Large intestine (tissue), 3 donors: ENCODE measurements around the gene ID3. TPM values are rescaled to one million over a fixed set of nuclear protein-coding genes. Genes with fewer than 3 reads are reported as not detected.

Experiments
- DNase-seq, 2 donors: peaks; one replicate each; pipeline versions ENCODE4 v3.0.0 to v3.0.0-alpha.2; 2013
- H3K27ac ChIP-seq: one replicate; pipeline ENCODE4 v1.5.1; 2013; ENCODE audit warnings: low read length
- H3K27me3 ChIP-seq: 2 replicates; pipeline ENCODE4 v1.6.1; 2013; ENCODE audit warnings: low read length; ENCODE audit not compliant: control insufficient read depth, insufficient read depth
- H3K36me3 ChIP-seq: 2 replicates; pipeline ENCODE4 v1.6.1; 2013; ENCODE audit warnings: low read length; ENCODE audit not compliant: control insufficient read depth, insufficient read depth
- H3K4me1 ChIP-seq: one replicate; pipeline ENCODE4 v1.6.1; 2013; ENCODE audit warnings: low read length; ENCODE audit not compliant: control insufficient read depth, insufficient read depth
- H3K4me3 ChIP-seq: one replicate; pipeline ENCODE4 v1.5.1; 2013; ENCODE audit warnings: low read length
- H3K9me3 ChIP-seq: one replicate; pipeline ENCODE4 v1.6.1; 2013; ENCODE audit warnings: mild to moderate bottlenecking, low read depth, low read length, moderate library complexity; ENCODE audit not compliant: control insufficient read depth
- WGBS: methylation state at CpG from one replicate; pipeline ENCODE4 v1.1.5; 2013; ENCODE audit warnings: low lambda C conversion rate; ENCODE audit not compliant: insufficient coverage; 5-methylcytosine and 5-hydroxymethylcytosine counted together
- polyA plus RNA-seq: library from polyadenylated mRNA; unstranded; fragments of 120-200 nt; gene quantifications from one replicate; pipeline ENCODE4 v1.2.1, GENCODE V29; 2013

Gene ID3
- polyA plus RNA-seq, 1 donor, result 120 TPM

DNA sequence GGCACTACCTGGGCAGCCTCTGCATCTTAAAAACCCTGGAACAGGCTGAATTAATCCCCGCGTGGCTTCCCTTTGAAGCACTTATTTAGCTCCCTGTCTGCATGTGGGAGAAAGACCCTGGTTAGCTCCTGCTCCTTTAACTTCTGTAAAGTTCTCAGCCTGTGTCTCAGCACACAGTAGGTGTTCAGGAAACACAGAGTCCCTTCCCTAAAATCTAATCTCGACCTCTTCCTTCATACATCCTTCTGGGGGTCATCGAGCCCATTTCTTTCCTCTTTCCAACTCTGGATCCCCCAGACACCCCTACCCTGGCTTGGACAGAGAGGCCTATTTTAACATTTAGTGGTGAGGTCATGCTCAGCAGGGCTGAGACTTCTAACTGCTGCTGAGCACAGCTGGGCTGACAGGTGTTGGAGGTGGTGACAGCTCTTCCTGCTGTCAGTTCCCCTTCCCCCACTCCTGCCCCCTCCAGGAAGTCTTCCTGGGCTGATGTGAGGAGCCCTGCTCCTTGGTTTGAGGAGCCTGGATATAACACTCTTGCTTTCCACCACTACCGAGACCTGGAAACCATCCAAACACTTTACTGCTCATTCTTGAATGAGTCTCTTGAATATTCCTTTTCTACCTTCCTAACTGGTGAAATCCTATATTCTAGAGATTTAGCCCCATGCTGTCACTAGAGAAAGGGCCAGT is 33.6 kb downstream of the ID3 start:
- H3K4me1 ChIP-seq, result peaks cover 69% of the 10 kb centered on the region
- no peak overlapping the region for H3K4me3 ChIP-seq
- no peaks in the 10 kb centered on the region for H3K27me3 ChIP-seq
- no CpG with 5 or more reads among the region's 5 CpGs for WGBS
- DNase-seq, result peak in 1 of 2 donors; percentile 46
- H3K36me3 ChIP-seq, result peaks cover 3% of the 10 kb centered on the region
- peak overlapping the region; percentile 65 for H3K27ac ChIP-seq
- no peaks in the 10 kb centered on the region for H3K9me3 ChIP-seq

DNA sequence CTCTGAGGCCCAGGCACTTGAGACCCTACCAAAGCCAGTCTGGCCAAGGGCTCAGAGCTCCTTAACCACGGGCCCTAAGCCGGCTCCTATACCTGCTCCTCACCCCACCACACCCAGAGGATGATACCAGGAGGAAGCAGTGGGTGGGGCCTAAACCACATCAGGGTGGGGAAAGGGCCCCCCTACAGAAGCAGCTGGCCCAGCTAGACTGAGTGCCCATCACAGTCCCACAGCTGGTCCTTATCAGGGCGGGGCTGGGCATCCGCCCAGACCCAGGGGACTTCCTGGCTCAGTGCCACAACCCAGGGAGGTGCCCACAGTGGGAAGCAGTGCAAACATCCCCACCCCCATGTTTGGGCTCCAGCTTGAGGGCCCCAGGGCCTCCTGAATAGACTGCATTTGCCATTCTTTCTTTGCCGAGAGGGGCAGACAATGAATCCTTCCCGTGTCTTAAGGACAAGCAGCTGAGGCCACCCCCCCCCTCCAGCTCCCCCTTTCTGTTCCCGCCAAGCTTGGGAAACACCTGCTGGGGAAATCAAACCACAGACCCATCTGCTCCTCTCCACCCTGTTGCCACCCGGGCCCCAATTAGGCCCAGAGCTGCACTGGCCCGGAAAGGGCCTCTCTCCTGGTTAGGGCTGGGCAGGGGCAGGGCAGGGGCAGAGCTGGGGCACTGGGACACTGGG is 34.4 kb downstream of the ID3 start:
- H3K4me1 ChIP-seq, result peaks cover 62% of the 10 kb centered on the region
- no CpG with 5 or more reads among the region's 9 CpGs for WGBS

DNA sequence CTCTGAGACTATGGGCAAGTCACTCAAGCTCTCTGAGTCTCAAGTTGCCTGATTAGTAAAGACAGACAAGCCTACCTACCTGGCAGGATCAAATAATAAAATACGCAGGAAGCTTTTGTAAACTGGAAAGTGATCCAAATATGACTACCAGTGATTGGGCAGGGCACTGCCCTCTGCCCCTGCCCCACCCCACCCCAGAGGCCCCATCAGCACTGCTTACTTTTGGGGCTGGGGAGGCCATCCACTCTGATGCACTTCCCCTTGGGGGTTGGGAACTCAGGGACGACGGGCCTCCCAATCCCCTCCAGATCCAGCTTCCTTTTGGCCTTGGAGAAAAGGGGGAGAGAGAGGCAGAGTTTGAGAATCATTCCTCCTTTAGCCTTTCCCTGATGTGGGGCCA is 35.1 kb downstream of the ID3 start:
- Histone ChIP-seq H3K9me3 (no peaks in the 10 kb centered on the region), H3K36me3 (peaks cover 3% of the 10 kb centered on the region), H3K27me3 (no peaks in the 10 kb centered on the region), H3K4me3 (no peak overlapping the region), H3K4me1 (peaks cover 55% of the 10 kb centered on the region), H3K27ac (peak overlapping the region; percentile 65)
- peak in 1 of 2 donors; percentile 53 for DNase-seq
- WGBS, result no CpG with 5 or more reads among the region's 3 CpGs

More for the DNA sequence above, 34.4 kb downstream of the ID3 start:
- Histone ChIP-seq H3K36me3 (peaks cover 3% of the 10 kb centered on the region), H3K9me3 (no peaks in the 10 kb centered on the region), H3K27me3 (no peaks in the 10 kb centered on the region), H3K4me3 (no peak overlapping the region), H3K27ac (peak overlapping the region; percentile 65)
- peak; percentile 53 to 77 for DNase-seq

DNA sequence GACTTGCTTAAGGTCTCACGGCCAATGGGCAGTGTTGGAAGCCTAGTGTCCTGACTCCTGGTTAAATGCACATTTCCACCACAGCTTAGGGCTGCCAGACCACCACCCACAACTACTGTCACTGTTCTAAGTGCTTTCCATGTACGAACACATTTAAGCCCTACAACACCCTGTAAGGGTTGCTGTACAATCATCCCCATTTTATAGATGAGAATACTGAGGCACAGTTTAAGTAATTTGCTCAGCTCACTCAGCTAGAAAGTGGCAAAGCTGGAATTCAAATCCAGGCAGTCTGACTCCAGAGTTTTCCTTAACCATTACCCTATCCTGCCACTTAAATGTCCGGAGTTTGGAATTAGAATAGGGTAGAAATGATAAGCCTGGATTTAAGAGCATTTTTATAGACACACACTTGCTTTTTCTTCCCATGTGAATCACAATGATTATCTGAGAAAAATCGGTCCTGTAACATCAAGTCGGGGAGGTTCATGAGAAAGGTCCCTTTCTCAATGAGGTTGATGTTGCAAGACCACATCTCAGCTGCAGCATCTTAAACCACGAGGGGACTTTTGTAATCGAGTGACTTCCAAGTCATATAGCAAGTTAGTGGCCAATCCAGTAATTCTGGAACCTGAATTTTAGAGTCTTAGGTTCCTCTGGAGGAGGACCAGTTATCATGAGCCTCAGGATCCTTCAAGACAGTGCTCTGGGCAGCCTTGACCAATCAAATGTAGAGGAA is 36.9 kb downstream of the ID3 start:
- H3K27ac ChIP-seq, result no peak overlapping the region
- H3K4me1 ChIP-seq, result peaks cover 38% of the 10 kb centered on the region
- H3K27me3 ChIP-seq, result no peaks in the 10 kb centered on the region
- H3K4me3 ChIP-seq, result no peak overlapping the region
- H3K36me3 ChIP-seq, result peaks cover 10% of the 10 kb centered on the region
- WGBS, result 96% methylated on average over 3 of the region's 7 CpGs
- no peak for DNase-seq
- H3K9me3 ChIP-seq, result no peaks in the 10 kb centered on the region

DNA sequence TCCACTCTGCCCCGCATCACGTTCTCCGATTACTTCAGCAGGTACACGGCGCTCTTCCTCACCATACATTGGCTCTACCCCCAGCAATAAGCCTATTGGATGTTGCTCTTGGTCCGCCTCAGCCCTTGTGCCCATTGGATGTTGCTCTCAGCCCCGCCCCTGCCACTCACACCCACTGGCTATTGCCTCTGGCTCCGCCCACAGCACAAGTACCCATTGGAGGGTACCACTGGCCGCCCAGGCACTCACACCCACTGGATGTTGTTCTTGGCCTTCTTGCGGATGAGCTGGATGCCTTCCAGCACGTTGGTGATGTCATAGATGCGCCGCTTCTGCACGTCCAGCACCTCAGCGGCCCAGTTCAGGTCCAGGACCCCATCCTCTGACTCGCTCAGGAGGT is 37.7 kb downstream of the ID3 start:
- H3K27ac ChIP-seq, result no peak overlapping the region
- no peak for DNase-seq
- no peak overlapping the region for H3K4me3 ChIP-seq
- WGBS, result no CpG with 5 or more reads among the region's 16 CpGs
- H3K27me3 ChIP-seq, result no peaks in the 10 kb centered on the region
- H3K36me3 ChIP-seq, result peaks cover 10% of the 10 kb centered on the region
- no peaks in the 10 kb centered on the region for H3K9me3 ChIP-seq
- H3K4me1 ChIP-seq, result peaks cover 29% of the 10 kb centered on the region

DNA sequence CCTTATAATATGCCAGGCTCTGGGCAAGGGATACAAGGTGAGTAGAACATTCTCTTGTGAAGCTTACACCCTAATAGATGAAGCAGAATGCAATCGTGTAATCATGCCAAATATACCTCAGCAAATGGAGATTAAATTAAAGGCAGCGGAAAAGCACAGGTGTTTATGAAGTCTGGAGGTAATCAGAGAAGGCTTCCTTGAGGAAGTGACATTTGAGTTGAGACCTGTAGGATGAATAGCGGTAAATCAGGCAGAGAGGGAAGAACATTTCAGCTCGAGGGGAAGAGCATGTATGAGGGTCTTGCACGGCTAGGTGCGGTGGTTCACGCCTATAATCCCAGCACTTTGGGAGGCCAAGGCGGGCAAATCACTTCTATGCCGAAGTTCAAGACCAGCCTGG is 41.7 kb downstream of the ID3 start:
- Histone ChIP-seq H3K27me3 (no peaks in the 10 kb centered on the region), H3K4me1 (no peaks in the 10 kb centered on the region), H3K27ac (no peak overlapping the region), H3K36me3 (peaks cover 16% of the 10 kb centered on the region), H3K9me3 (no peaks in the 10 kb centered on the region), H3K4me3 (no peak overlapping the region)
- WGBS, result 100% methylated on average over 2 of the region's 9 CpGs
- no peak for DNase-seq

DNA sequence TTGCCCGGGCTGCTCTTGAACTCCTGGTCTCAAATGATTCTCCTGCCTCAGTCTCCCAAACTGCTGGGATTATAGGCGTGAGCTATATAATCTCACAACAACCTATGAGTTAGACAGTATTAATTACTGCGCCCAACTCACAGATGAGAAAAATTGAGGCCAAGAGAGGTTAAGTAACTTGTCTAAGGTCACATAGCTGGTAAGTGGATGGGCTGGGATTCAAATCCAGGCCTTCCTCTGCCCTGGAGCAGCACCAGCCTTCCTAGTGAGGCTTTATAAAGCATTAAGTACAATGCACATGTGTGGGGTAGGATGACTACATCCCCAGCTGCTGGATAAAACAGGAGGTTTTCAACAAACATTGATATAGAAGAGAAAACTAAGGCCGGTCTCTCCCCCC is 43.4 kb downstream of the ID3 start:
- H3K36me3 ChIP-seq, result peaks cover 13% of the 10 kb centered on the region
- no peaks in the 10 kb centered on the region for H3K4me1 ChIP-seq
- no CpG with 5 or more reads among the region's 4 CpGs for WGBS
- H3K27me3 ChIP-seq, result no peaks in the 10 kb centered on the region
- H3K27ac ChIP-seq, result no peak overlapping the region
- no peak overlapping the region for H3K4me3 ChIP-seq
- no peaks in the 10 kb centered on the region for H3K9me3 ChIP-seq
- no peak for DNase-seq

DNA sequence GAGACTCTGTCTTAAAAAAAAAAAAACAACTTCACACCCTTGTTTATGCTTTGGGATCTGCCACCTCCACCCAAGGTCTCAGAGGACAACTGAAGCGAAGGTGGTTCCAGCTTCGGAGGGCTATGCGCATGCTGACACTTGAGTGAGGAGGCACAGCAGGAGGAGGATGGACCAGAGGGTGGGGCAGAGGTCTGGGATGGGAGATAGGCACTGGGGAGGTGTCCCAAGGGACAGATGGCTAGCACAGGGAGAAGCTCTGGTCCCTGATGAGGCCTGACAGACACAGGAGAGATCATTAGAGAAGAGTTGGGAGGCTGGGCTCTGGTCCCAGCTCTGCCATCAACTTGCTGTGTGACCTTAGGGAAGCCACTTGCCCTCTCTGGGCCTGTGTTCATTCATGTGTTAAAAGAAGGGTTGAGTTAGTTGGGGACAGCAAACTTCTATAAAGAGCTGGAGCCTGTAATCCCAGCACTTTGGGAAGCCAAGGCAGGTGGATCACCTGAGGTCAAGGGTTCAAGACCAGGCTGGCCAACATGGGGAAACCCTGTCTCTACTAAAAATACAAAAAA is 45.1 kb downstream of the ID3 start:
- Histone ChIP-seq H3K27ac (no peak overlapping the region), H3K4me1 (no peaks in the 10 kb centered on the region), H3K27me3 (no peaks in the 10 kb centered on the region), H3K9me3 (no peaks in the 10 kb centered on the region), H3K4me3 (no peak overlapping the region), H3K36me3 (peaks cover 18% of the 10 kb centered on the region)
- WGBS, result no CpG with 5 or more reads among the region's 3 CpGs
- DNase-seq, result no peak

DNA sequence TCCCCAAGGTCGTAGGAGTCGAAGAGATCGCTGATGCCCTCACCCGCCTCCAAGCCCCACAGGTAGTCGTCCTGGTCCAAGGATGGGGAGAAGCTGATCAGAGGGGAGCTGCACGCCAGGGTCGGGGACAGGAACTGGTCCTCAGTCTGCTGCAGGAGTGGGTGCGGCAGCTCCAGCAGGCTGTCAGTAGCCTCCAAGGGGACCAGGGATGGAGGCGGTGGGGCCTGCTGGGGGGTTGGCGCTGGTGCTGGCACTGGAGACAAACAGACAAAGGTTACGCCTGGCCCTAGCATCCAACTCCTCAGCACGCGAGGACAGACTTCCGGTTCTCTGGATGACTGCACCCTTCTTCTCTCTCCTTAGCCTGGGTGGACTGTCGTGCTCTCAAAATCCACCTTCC is 49.4 kb downstream of the ID3 start:
- no peak overlapping the region for H3K27ac ChIP-seq
- no peaks in the 10 kb centered on the region for H3K27me3 ChIP-seq
- WGBS, result no CpG with 5 or more reads among the region's 15 CpGs
- H3K4me3 ChIP-seq, result no peak overlapping the region
- H3K36me3 ChIP-seq, result peaks cover 5% of the 10 kb centered on the region
- H3K9me3 ChIP-seq, result no peaks in the 10 kb centered on the region
- no peaks in the 10 kb centered on the region for H3K4me1 ChIP-seq
- no peak for DNase-seq
